GM06990 (cell line): ENCODE results near the gene GPR55.

Experiments
- DNase-seq: peaks from one replicate; pipeline ENCODE4 v3.0.0-alpha.2; 2011; ENCODE audit not compliant: insufficient read length; ENCODE audit errors: extremely low read depth
- H3K27me3 ChIP-seq: replicated peaks from 2 replicates; pipeline ENCODE4 v1.6.0; 2011; ENCODE audit warnings: low read length; ENCODE audit not compliant: control insufficient read depth, insufficient read depth
- H3K36me3 ChIP-seq: 2 replicates; pipeline ENCODE4 v1.5.1; 2011; ENCODE audit warnings: low read length; ENCODE audit not compliant: control insufficient read depth, insufficient read depth
- H3K4me3 ChIP-seq: replicated peaks from 2 replicates; pipeline ENCODE4 v1.5.1; 2011; ENCODE audit warnings: low read depth, mild to moderate bottlenecking, control low read depth, low read length
- TF ChIP-seq, protein P1 (sequence below): IDR thresholded peaks from 2 replicates; pipeline ENCODE4 v1.5.1; 2011; ENCODE audit warnings: low read length, control low read depth, mild to moderate bottlenecking, inconsistent platforms; ENCODE audit not compliant: insufficient read depth, poor library complexity, severe bottlenecking

GPR55 gene

DNA sequence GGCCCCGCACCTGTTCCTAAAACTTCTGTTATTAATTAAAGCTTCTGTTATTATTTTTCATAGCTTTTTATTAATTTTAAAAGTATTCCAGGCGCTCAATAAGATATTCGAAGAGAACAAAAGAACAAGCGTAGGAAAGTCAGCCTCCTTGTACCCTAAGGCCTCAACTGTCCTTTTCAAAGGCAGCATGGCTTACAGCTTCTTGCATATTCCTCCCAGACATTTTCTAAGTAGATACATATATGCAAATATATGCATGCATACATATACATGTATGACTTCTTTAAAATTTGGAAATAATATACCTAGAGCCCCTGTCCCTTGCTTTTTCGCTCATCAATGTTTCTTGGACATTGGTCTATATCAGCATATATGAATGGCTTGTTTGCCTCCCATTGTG lies 12.3 kb downstream of the GPR55 start:
- DNase-seq: no peak
- peaks cover 23% of the 10 kb centered on the region for H3K36me3 ChIP-seq
- TF ChIP-seq, protein P1, sequence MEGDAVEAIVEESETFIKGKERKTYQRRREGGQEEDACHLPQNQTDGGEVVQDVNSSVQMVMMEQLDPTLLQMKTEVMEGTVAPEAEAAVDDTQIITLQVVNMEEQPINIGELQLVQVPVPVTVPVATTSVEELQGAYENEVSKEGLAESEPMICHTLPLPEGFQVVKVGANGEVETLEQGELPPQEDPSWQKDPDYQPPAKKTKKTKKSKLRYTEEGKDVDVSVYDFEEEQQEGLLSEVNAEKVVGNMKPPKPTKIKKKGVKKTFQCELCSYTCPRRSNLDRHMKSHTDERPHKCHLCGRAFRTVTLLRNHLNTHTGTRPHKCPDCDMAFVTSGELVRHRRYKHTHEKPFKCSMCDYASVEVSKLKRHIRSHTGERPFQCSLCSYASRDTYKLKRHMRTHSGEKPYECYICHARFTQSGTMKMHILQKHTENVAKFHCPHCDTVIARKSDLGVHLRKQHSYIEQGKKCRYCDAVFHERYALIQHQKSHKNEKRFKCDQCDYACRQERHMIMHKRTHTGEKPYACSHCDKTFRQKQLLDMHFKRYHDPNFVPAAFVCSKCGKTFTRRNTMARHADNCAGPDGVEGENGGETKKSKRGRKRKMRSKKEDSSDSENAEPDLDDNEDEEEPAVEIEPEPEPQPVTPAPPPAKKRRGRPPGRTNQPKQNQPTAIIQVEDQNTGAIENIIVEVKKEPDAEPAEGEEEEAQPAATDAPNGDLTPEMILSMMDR: no peak
- no peaks in the 10 kb centered on the region for H3K27me3 ChIP-seq
- H3K4me3 ChIP-seq: no peak overlapping the region

DNA sequence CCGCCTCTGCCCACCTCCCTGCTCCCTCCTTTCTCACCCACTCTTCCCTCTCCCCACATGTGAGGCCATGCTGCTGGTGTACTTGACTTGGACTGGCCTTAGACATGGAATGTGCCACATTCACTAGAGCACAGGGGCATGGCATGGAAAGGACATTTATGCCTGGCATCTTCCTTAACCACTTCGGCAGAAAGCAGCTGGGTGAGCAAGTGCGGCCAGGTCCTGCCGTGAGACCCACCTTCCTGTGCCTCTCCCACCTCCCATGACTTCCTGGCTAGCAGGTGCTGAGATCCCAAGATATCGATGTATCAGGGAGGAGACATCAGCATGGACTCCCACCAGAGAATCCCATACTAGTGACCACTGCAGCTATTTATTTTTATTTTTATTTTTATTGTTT lies 13.0 kb downstream of the GPR55 start:
- Histone ChIP-seq H3K36me3 (peaks cover 27% of the 10 kb centered on the region), H3K4me3 (no peak overlapping the region), H3K27me3 (no peaks in the 10 kb centered on the region)
- DNase-seq: no peak
- TF ChIP-seq, protein P1: no peak

DNA sequence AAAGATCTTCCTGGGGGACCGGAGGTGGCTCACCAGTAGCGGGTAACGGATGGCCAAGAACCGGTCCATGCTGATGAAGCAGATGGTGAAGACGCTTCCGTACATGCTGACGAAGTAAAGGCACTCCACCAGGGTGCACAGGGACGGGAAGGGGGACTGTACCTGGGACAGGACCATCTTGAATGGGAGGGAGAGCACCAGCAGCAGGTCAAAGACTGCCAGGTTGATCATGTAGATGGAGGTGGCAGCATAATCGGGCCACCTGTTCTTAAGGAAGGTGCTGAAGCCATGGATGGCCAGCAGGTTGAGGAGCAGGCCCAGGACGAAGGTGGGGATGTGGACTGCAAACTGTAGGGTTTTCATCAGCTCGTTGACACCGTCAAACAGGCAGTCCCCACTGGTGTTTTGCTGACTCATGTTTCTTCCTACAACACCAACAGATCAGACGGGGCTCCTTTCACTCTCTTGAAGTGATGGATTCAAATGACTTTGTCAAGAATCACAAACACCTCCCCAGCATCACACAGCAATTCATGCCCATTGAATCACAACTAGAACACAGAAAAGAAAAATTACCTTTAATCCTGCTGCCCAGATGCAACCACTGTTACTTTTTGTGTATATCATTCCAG lies 14.4 kb downstream of the GPR55 start:
- Histone ChIP-seq H3K36me3 (peaks cover 35% of the 10 kb centered on the region), H3K27me3 (no peaks in the 10 kb centered on the region), H3K4me3 (no peak overlapping the region)
- TF ChIP-seq, protein P1: no peak
- DNase-seq: no peak

DNA sequence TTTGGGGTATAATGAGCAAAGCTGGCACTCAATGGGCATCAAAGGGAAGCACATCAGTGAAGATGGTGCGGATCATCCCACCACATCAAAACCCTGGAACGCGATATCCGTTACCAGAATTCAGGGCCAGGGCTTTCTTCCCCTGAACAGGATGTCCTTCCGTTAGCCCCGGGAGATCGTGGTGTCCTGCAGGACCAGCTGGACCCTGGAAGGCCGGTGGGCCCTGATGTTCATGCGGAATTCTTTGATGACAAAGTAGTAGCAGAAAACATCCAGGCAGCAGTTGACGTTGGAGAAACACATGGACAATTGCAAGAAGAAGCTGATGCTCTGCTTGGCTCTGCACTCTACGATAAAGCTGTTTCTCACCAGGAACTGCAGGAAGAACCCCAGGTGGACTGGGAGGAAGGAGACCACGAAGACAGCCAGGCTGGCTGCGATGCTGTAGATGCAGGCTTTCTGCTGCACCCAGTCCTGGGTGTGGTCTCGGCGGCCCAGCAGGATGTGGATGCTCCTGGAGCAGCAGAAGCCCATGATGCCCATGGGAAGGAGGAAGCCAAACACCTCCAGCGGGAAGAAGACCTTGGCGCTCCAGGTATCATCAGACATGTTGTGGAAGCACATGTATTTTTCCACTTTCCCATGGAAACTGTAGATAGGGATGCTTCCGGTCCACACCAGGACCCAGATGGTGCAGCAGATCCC lies 15.0 kb downstream of the GPR55 start:
- Histone ChIP-seq H3K36me3 (peaks cover 39% of the 10 kb centered on the region), H3K4me3 (no peak overlapping the region), H3K27me3 (no peaks in the 10 kb centered on the region)
- no peak for DNase-seq
- TF ChIP-seq, protein P1: no peak

DNA sequence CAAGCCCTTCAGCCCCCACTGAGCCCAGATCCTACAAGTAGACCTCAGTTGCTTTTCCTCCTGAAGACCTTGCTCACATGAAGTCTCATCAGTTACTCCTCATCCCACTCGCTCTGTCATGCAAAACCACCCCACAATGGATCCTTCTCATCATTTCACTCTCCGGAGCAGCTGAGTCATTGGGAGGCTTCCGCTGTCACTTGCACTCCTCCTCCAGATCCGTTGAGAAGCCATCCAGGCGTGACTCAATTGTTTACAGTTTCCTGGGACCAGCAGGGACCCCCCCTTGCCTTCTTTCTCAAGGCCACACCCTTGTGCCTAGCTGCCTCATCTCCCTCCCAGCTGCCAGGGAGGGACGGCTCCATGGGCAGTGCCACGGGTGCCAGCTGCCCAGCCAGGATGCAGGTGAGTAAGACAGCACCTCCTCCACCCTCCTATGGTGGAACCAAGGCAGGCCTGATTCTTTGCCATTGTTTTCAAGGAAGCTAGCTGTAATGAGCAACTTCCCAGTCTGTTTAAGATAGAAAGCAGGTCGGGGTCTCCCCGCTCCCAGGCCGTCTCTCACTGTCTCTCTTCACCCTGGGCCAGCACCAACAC lies 16.3 kb downstream of the GPR55 start:
- no peak overlapping the region for H3K4me3 ChIP-seq
- DNase-seq: no peak

More for the DNA sequence above, 16.3 kb downstream of the GPR55 start:
- TF ChIP-seq, protein P1: no peak
- Histone ChIP-seq H3K27me3 (no peaks in the 10 kb centered on the region), H3K36me3 (peaks cover 44% of the 10 kb centered on the region)
